ENCODE results near the gene GBF1. TPM values are rescaled to one million over a fixed set of nuclear protein-coding genes. Genes with fewer than 3 reads are reported as not detected.
A peak's percentile ranks its signal among the peaks of the same experiment; 100 is the strongest.

The GBF1 gene
- total and polyA plus RNA-seq, 2 of the 13 experiments (the other 11 are each of a cell fraction or from before 2014, with no cell fraction given), result 17.1 to 21.9 TPM

GRCh38 chr10:102225646-102226541 lies 19.4 kb upstream of the GBF1 start, which contains the start of gene ELOVL3 (continued):
- TF ChIP-seq BCLAF1 (IDR thresholded peaks at IDR 0.05), result no peak
- peak; percentile 70; the same call in 1 of the 2 replicates for TF ChIP-seq ZNF790 (CRISPR knock-in tag; IDR thresholded peaks at IDR 0.05; ENCODE audit: borderline replicate concordance)
- peak; percentile 89; the same call in 1 of the 2 replicates for TF ChIP-seq ZNF484 (CRISPR knock-in tag; IDR thresholded peaks at IDR 0.05; ENCODE audit: borderline replicate concordance, low read depth)
- no peak for TF ChIP-seq TBP (CRISPR knock-in tag; IDR thresholded peaks at IDR 0.05)
- TF ChIP-seq ZMYM2 (CRISPR knock-in tag; IDR thresholded peaks at IDR 0.05), result peak; percentile 85
- TF ChIP-seq ZNF138 (CRISPR knock-in tag; IDR thresholded peaks at IDR 0.05; ENCODE audit: low read depth), result peak; percentile 40; the same call in 1 of the 2 replicates
- no peak for TF ChIP-seq SCMH1 (CRISPR knock-in tag; IDR thresholded peaks at IDR 0.05; ENCODE audit: borderline replicate concordance)
- TF ChIP-seq ZFP36L1 (CRISPR knock-in tag; IDR thresholded peaks at IDR 0.05), result peak; percentile 93
- peak; percentile 84; the same call in 1 of the 2 replicates for TF ChIP-seq ZNF557 (CRISPR knock-in tag; IDR thresholded peaks at IDR 0.05)
- TF ChIP-seq HES4 (CRISPR knock-in tag; IDR thresholded peaks at IDR 0.05; ENCODE audit: borderline replicate concordance), result peak; percentile 93
- TF ChIP-seq FOXP4 (CRISPR knock-in tag; IDR thresholded peaks at IDR 0.05), result 0 out of 2 replicates have a peak, but pooled peaks have one; percentile 17
- peak; percentile 68; the same call in 1 of the 2 replicates for TF ChIP-seq ZNF142 (CRISPR knock-in tag; IDR thresholded peaks at IDR 0.05)
- TF ChIP-seq NONO (IDR thresholded peaks at IDR 0.05), result no peak
- TF ChIP-seq NONO (CRISPR knock-in tag; conservative IDR thresholded peaks at IDR 0.05), result peak; percentile 56; the same call in 1 of the 2 replicates
- peak; percentile 97 for TF ChIP-seq NFKB2 (CRISPR knock-in tag; IDR thresholded peaks at IDR 0.05; ENCODE audit: borderline replicate concordance)
- TF ChIP-seq ZBTB7B (CRISPR knock-in tag; IDR thresholded peaks at IDR 0.05), result peak; percentile 63; the same call in 1 of the 2 replicates
- TF ChIP-seq ZBTB7A (CRISPR knock-in tag; IDR thresholded peaks at IDR 0.05), result peak; percentile 81
- TF ChIP-seq KLF9 (CRISPR knock-in tag; IDR thresholded peaks at IDR 0.05; ENCODE audit: low read depth), result 0 out of 2 replicates have a peak, but pooled peaks have one; percentile 11
